ENCODE data around the gene KIF3C.

Gene KIF3C

GRCh38 chr2:25877431-25878360, 104.6 kb downstream of the KIF3C start:
- DNase-seq (ENCODE audit: low read depth in 2 of 2), result peak; percentile 27 to 32

Data from stimulated activated CD8-positive, alpha-beta memory T cell treated with anti-CD3 and anti-CD28 coated beads, Interleukin-7, amount 100 ng/mL, for 4 hours (primary cell).